Stomach (tissue), 9 donors: ENCODE results near the gene MAML1. TPM values are rescaled to one million over a fixed set of nuclear protein-coding genes. Genes with fewer than 3 reads are reported as not detected.

ENCODE experiments used
- DNase-seq, 2 donors: peaks; one replicate each; pipeline versions ENCODE4 v3.0.0 to v3.0.0-alpha.2; 2013 to 2019
- H3K27ac ChIP-seq, 5 donors: fragments of 200-600 bp in 4 of 5; sonication (generic) in 4 of 5; one replicate each; pipeline ENCODE4 v1.5.1; 2013 to 2019; ENCODE audit warnings: mild to moderate bottlenecking in 1 of 5, moderate library complexity in 1 of 5
- H3K27me3 ChIP-seq, 3 donors: fragments of 200-600 bp; sonication (generic); one replicate each; pipeline ENCODE4 v1.5.1; 2017 to 2019; ENCODE audit warnings: mixed run types in 1 of 3
- H3K36me3 ChIP-seq, 4 donors: fragments of 200-600 bp; sonication (generic); 1 replicate in 3 of 4; 2 replicates in 1 of 4; pipeline ENCODE4 v1.5.1; 2016 to 2019
- H3K4me1 ChIP-seq, 4 donors: fragments of 200-600 bp; sonication (generic); one replicate each; pipeline ENCODE4 v1.5.1; 2016 to 2019
- H3K4me3 ChIP-seq, 4 donors: fragments of 200-600 bp; sonication (generic) in 3 of 4; one replicate each; pipeline ENCODE4 v1.5.1; 2016 to 2019; ENCODE audit warnings: mild to moderate bottlenecking in 1 of 4
- H3K9me3 ChIP-seq, 4 donors: fragments of 200-600 bp; sonication (generic); one replicate each; pipeline ENCODE4 v1.5.1; 2016 to 2019
- CTCF ChIP-seq, 7 experiments: fragments of 450-650 bp in 4 of 7; fragments of 200-600 bp in 3 of 7; sonication (generic) in 3 of 7; IDR thresholded peaks; one replicate each; pipeline ENCODE4 v1.5.1; 2016 to 2019; ENCODE audit warnings: antibody characterized with exemption in 7 of 7, control low read depth in 2 of 7, mild to moderate bottlenecking in 1 of 7
- EP300 ChIP-seq: sonication (generic); formaldehyde crosslinking; IDR thresholded peaks from one replicate; pipeline ENCODE4 v1.6.1; 2017; ENCODE audit warnings: antibody characterized with exemption
- POLR2A ChIP-seq, 4 donors: fragments of 450-650 bp; IDR thresholded peaks; one replicate each; pipeline ENCODE4 v1.6.1; 2016; ENCODE audit warnings: antibody characterized with exemption in 4 of 4, control low read depth in 2 of 4, mild to moderate bottlenecking in 1 of 4, moderate library complexity in 1 of 4
- POLR2AphosphoS5 ChIP-seq, 3 donors: sonication (generic); formaldehyde crosslinking; IDR thresholded peaks; one replicate each; pipeline ENCODE4 v1.6.1; 2016; ENCODE audit warnings: antibody characterized with exemption in 3 of 3
- WGBS, 5 donors: extraction: QIAGEN DNeasy Blood & Tissue Kit in 3 of 5; methylation state at CpG; one replicate each; pipeline versions ENCODE4 v1.1.5 to v1.1.7; 2013 to 2018; 5-methylcytosine and 5-hydroxymethylcytosine counted together
- intact Hi-C: fragments of 100-400 bp; cut with DNase I; formaldehyde crosslinking; loops from one replicate; pipeline ENCODE4 v1.15.1; 2023; ENCODE audit warnings: low total_unique reads
- polyA plus RNA-seq, 3 donors: library from polyadenylated mRNA; stranded (reverse); fragments of 200-250 nt; gene quantifications; one replicate each; pipeline ENCODE4 v1.2.3, GENCODE V29; 2013
- total RNA-seq, 5 donors: library from RNA; depleted of rRNA; stranded (reverse); fragments of >200 nt; gene quantifications; one replicate each; pipeline versions ENCODE4 v1.1.0 to v1.2.3, GENCODE V29; 2014 to 2016
- donor health status: healthy with polysubstance abuse.
- donor health status: Bipolar disorder and iron deficiency.
- donor health status: healthy.

Gene MAML1
- total and polyA plus RNA-seq, 8 donors, result 5.8 to 26.8 (median 12.2) TPM

- Histone ChIP-seq H3K36me3 (peaks cover 0 to 22% (median 9%) of the 10 kb centered on the region in 4 donors), H3K27me3 (no peaks in the 10 kb centered on the region), H3K27ac (no peak overlapping the region), H3K9me3 (no peaks in the 10 kb centered on the region), H3K4me1 (peaks cover 17 to 78% (median 46%) of the 10 kb centered on the region in 4 donors), H3K4me3 (no peak overlapping the region)
- 91 to 94% (median 94%) methylated on average over 5 of the region's 5 CpGs for WGBS, 5 donors
- TF ChIP-seq POLR2A (IDR thresholded peaks at IDR 0.05), result no peak
- intact Hi-C loops, result no loop called here
- DNase-seq, result no peak
Observed at GRCh38 chr5:179753971-179754370, 21.3 kb downstream of the MAML1 start.

- H3K4me1 ChIP-seq, result peaks cover 17 to 78% (median 48%) of the 10 kb centered on the region in 4 donors
- TF ChIP-seq EP300, result no peak
- no peaks in the 10 kb centered on the region for H3K9me3 ChIP-seq
- H3K27ac ChIP-seq, result no peak overlapping the region
- DNase-seq, result peak in 1 of 2 donors; percentile 53
- H3K4me3 ChIP-seq, result no peak overlapping the region
- intact Hi-C loops, result no loop called here
- no peaks in the 10 kb centered on the region for H3K27me3 ChIP-seq
- WGBS, 5 donors, result 18 to 35% (median 19%) methylated on average over 2 of the region's 2 CpGs
- H3K36me3 ChIP-seq, result peaks cover 0 to 18% (median 6%) of the 10 kb centered on the region in 4 donors
Observed at GRCh38 chr5:179755022-179755421, 22.4 kb downstream of the MAML1 start.

- no peaks in the 10 kb centered on the region for H3K27me3 ChIP-seq
- no peak overlapping the region for H3K27ac ChIP-seq
- WGBS, 5 donors, result 78 to 89% (median 86%) methylated on average over 8 of the region's 8 CpGs
- H3K4me1 ChIP-seq, result peaks cover 39 to 96% (median 66%) of the 10 kb centered on the region in 4 donors
- H3K36me3 ChIP-seq, result no peaks in the 10 kb centered on the region
- no peaks in the 10 kb centered on the region for H3K9me3 ChIP-seq
- H3K4me3 ChIP-seq, result no peak overlapping the region
- TF ChIP-seq CTCF (IDR thresholded peaks at IDR 0.05) (no peak), EP300 (no peak), POLR2A (IDR thresholded peaks at IDR 0.05) (no peak), POLR2AphosphoS5 (IDR thresholded peaks at IDR 0.05) (no peak)
- no peak for DNase-seq
- intact Hi-C loops, result no loop called here
Observed at GRCh38 chr5:179758955-179759354, 26.3 kb downstream of the MAML1 start.

GRCh38 chr5:179759581-179760551 lies 27.2 kb downstream of the MAML1 start:
- no peak for DNase-seq
- Histone ChIP-seq H3K27me3 (no peaks in the 10 kb centered on the region), H3K36me3 (no peaks in the 10 kb centered on the region), H3K4me3 (no peak overlapping the region), H3K27ac (no peak overlapping the region), H3K4me1 (peaks cover 34 to 96% (median 65%) of the 10 kb centered on the region in 4 donors), H3K9me3 (no peaks in the 10 kb centered on the region)
- intact Hi-C loops, result no loop called here
- TF ChIP-seq CTCF (IDR thresholded peaks at IDR 0.05), result no peak
- no peak for TF ChIP-seq POLR2A (IDR thresholded peaks at IDR 0.05)
- no peak for TF ChIP-seq EP300
- no peak for TF ChIP-seq POLR2AphosphoS5 (IDR thresholded peaks at IDR 0.05)
- WGBS, 5 donors, result 78 to 93% (median 88%) methylated on average over 9 of the region's 9 CpGs

DNA sequence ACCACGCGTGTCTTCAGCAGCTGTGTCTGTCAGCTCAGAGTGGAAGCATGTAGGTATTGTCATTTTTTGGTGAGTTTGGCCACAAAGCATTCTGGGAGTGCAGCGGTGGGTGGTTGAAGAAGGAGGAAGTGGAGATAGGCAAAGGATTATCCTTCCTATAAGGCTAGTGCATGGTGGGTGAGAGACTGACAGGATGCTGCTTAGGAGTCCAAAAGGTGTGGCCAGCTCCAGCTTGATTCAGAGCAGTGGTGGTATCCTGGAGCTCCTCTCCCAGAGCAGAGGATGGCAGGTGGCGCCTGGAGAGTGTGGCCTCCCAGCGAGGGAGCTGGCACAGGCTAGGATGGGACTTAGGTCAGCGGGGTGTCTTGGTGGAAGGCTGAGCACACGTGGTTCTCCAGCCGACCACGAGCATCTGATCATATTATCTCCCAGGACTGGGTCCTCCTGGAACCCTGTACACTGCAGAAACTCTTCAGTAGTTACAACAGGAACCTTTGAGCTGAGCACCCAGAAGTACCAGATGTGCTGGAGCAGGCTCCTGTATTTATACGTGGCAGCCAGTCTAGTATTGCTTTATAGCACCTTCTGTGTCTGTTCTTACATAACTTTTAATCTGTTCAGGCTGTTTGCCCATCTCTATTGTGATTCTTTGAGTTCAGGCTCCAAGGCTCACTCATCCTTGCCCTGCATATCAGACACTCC lies 29.6 kb downstream of the MAML1 start:
- no peak for TF ChIP-seq CTCF (IDR thresholded peaks at IDR 0.05)
- no peak for TF ChIP-seq POLR2AphosphoS5 (IDR thresholded peaks at IDR 0.05)
- no peak for TF ChIP-seq EP300
- TF ChIP-seq POLR2A (IDR thresholded peaks at IDR 0.05), result no peak
- Histone ChIP-seq H3K9me3 (no peaks in the 10 kb centered on the region), H3K36me3 (peaks cover 13 to 22% (median 18%) of the 10 kb centered on the region in 4 donors), H3K27ac (peak overlapping the region in 4 of 5 donors; percentile 6 to 73 (median 67)), H3K4me1 (peaks cover 46 to 96% (median 69%) of the 10 kb centered on the region in 4 donors), H3K27me3 (no peaks in the 10 kb centered on the region), H3K4me3 (no peak overlapping the region)
- 40 to 46% (median 41%) methylated on average over 10 of the region's 10 CpGs for WGBS, 5 donors
- peak in 1 of 2 donors; percentile 33 for DNase-seq
- intact Hi-C loops, result no loop called here
